Naive thymus-derived CD4-positive, alpha-beta T cell (primary cell): ENCODE measurements around the gene AMOTL1. TPM values are rescaled to one million over a fixed set of nuclear protein-coding genes. Genes with fewer than 3 reads are reported as not detected.

ENCODE experiments used
- ATAC-seq: fragments of 150-1000 bp; cut with Tn5 transposase; 2 replicates; pipeline ENCODE4 v1.10.0; 2021; ENCODE audit warnings: mild to moderate bottlenecking, moderate library complexity
- CTCF ChIA-PET: fragments of 350-600 bp; sonication (Branson Sonifier 250); formaldehyde crosslinking; loops from one replicate; lab custom pipeline; 2021; ENCODE audit warnings: antibody characterized with exemption; lab: Charles Lee
- POLR2A ChIA-PET: fragments of 350-600 bp; sonication (Branson Sonifier 250); formaldehyde crosslinking; loops from one replicate; lab custom pipeline; 2021; ENCODE audit warnings: antibody characterized with exemption, inconsistent platforms; lab: Charles Lee
- DNase-seq, 9 donors: peaks; one replicate each; pipeline versions ENCODE4 v3.0.0 to v3.0.0-alpha.2; 2020 to 2022; ENCODE audit warnings: mixed read lengths in 1 of 9
- H3K27ac ChIP-seq: one replicate; pipeline ENCODE4 v1.7.0; 2013; ENCODE audit warnings: mild to moderate bottlenecking, low read depth, low read length, moderate library complexity
- H3K27me3 ChIP-seq, 2 donors: one replicate each; pipeline ENCODE4 v1.7.0; 2013; ENCODE audit warnings: low read length in 2 of 2, mild to moderate bottlenecking in 2 of 2, moderate library complexity in 2 of 2; ENCODE audit not compliant: control insufficient read depth in 2 of 2, insufficient read depth in 2 of 2
- H3K36me3 ChIP-seq, 3 experiments: 1 replicate in 2 of 3; 2 replicates in 1 of 3; pipeline ENCODE4 v1.7.0; 2013; ENCODE audit warnings: low read length in 3 of 3, mild to moderate bottlenecking in 3 of 3, moderate library complexity in 1 of 3; ENCODE audit not compliant: insufficient read depth in 3 of 3, control insufficient read depth in 2 of 3
- H3K4me1 ChIP-seq, 2 donors: one replicate each; pipeline ENCODE4 v1.7.0; 2013; ENCODE audit warnings: low read length in 2 of 2, mild to moderate bottlenecking in 2 of 2, moderate library complexity in 1 of 2; ENCODE audit not compliant: control insufficient read depth in 2 of 2, insufficient read depth in 2 of 2
- H3K4me3 ChIP-seq: 2 replicates; pipeline ENCODE4 v1.7.0; 2013; ENCODE audit warnings: mild to moderate bottlenecking, low read length
- H3K9me3 ChIP-seq, 3 experiments: 1 replicate in 2 of 3; 2 replicates in 1 of 3; pipeline ENCODE4 v1.7.0; 2013; ENCODE audit warnings: low read length in 3 of 3; ENCODE audit not compliant: control insufficient read depth in 2 of 3
- H3K27ac Mint-ChIP-seq, 9 donors: one replicate each; pipeline ENCODE4 v1.8.0; 2020 to 2022; ENCODE audit warnings: mixed read lengths in 9 of 9, mild to moderate bottlenecking in 8 of 9, moderate library complexity in 5 of 9, inconsistent platforms in 2 of 9
- H3K27me3 Mint-ChIP-seq, 5 donors: one replicate each; pipeline ENCODE4 v1.8.0; 2021 to 2022; ENCODE audit warnings: mixed read lengths in 5 of 5, mild to moderate bottlenecking in 1 of 5
- H3K36me3 Mint-ChIP-seq, 5 donors: one replicate each; pipeline ENCODE4 v1.8.0; 2020 to 2022; ENCODE audit warnings: mixed read lengths in 5 of 5, mild to moderate bottlenecking in 3 of 5, inconsistent platforms in 1 of 5
- H3K4me1 Mint-ChIP-seq, 7 donors: one replicate each; pipeline ENCODE4 v1.8.0; 2020 to 2022; ENCODE audit warnings: mixed read lengths in 7 of 7, mild to moderate bottlenecking in 3 of 7, inconsistent platforms in 1 of 7
- H3K4me3 Mint-ChIP-seq, 10 donors: one replicate each; pipeline ENCODE4 v1.8.0; 2020 to 2022; ENCODE audit warnings: mild to moderate bottlenecking in 10 of 10, mixed read lengths in 10 of 10, moderate library complexity in 6 of 10, inconsistent platforms in 2 of 10
- H3K9me3 Mint-ChIP-seq, 11 donors: one replicate each; pipeline ENCODE4 v1.8.0; 2020 to 2022; ENCODE audit warnings: mixed read lengths in 11 of 11, mild to moderate bottlenecking in 4 of 11, inconsistent platforms in 1 of 11, moderate library complexity in 1 of 11
- intact Hi-C, 2 donors: fragments of 100-400 bp; cut with micrococcal nuclease; formaldehyde crosslinking; loops; one replicate each; pipeline ENCODE4 v1.15.1; 2023
- polyA plus RNA-seq, 2 donors: library from polyadenylated mRNA; unstranded; fragments of 300-500 nt; fragmentation: Illumina TruSeq; gene quantifications; one replicate each; pipeline ENCODE4 v1.2.3, GENCODE V29; 2021
- total RNA-seq, 6 experiments: library from RNA in 5 of 6; stranded (reverse) in 5 of 6; gene quantifications; 1 replicate in 5 of 6; 2 replicates in 1 of 6; pipeline ENCODE4 v1.2.3 and lab custom pipeline; 2021 to 2026

AMOTL1 gene
- total RNA-seq (1 to 10 TPM in 1 of 5 experiments, under 1 TPM in 3, not detected in 1; 0.05 to 6.3 (median 0.39) TPM), polyA plus RNA-seq (under 1 TPM in 1 of 2 donors, not detected in 1; 0.07 TPM), total RNA-seq (lab: John Stamatoyannopoulos, UW) (0.67 reads per million)

- Mint-ChIP-seq H3K9me3 (peaks cover 0 to 4% (median 0%) of the 10 kb centered on the region in 11 donors), H3K4me3 (peak within 1 kb of the TSS; percentile 45 to 87 (median 80)), H3K36me3 (peaks cover 0 to 4% (median 0%) of the 10 kb centered on the region in 5 donors), H3K27me3 (peaks cover 36 to 48% (median 42%) of the 10 kb centered on the region in 5 donors), H3K4me1 (peaks cover 5 to 19% (median 13%) of the 10 kb centered on the region in 7 donors), H3K27ac (peak within 1 kb of the TSS in 2 of 9 donors; percentile 58 to 66)
- DNase-seq (peak in 2 of 9 donors; percentile 15 to 56), ATAC-seq (peak; percentile 71)
- intact Hi-C loops, result loop anchor here in 1 of 2 donors (5.0 kb wide), 1 partner anchor 146 kb away; no protein-coding TSS in a partner anchor
- Histone ChIP-seq H3K27me3 (no peaks in the 10 kb centered on the region), H3K36me3 (no peaks in the 10 kb centered on the region), H3K4me3 (no peak within 1 kb of the TSS), H3K27ac (no peak within 1 kb of the TSS), H3K4me1 (no peaks in the 10 kb centered on the region), H3K9me3 (no peaks in the 10 kb centered on the region)
- CTCF ChIA-PET, result no interaction called here
- POLR2A ChIA-PET, result no interaction called here
These were observed at the start of gene AMOTL1 for GRCh38 chr11:94767701-94768601. Gene AMOTL1 (plus strand): TSS chr11:94768356. CDS start chr11:94768512, 156 bp downstream.

GRCh38 chr11:94719876-94720275, 48.3 kb upstream of the AMOTL1 start:
- ChIA-PET CTCF (no interaction called here), POLR2A (no interaction called here)
- no peak overlapping the region for H3K27ac ChIP-seq
- intact Hi-C loops, result no loop called here
- Mint-ChIP-seq H3K27me3 (peaks cover 40 to 52% (median 47%) of the 10 kb centered on the region in 5 donors), H3K36me3 (no peaks in the 10 kb centered on the region), H3K9me3 (peaks cover 0 to 6% (median 0%) of the 10 kb centered on the region in 11 donors), H3K4me1 (no peaks in the 10 kb centered on the region), H3K4me3 (no peak overlapping the region), H3K27ac (no peak overlapping the region)
- H3K9me3 ChIP-seq, result no peaks in the 10 kb centered on the region
- H3K4me3 ChIP-seq, result no peak overlapping the region
- H3K36me3 ChIP-seq, result no peaks in the 10 kb centered on the region
- no peak for ATAC-seq
- H3K4me1 ChIP-seq, result no peaks in the 10 kb centered on the region
- no peak for DNase-seq
- H3K27me3 ChIP-seq, result no peaks in the 10 kb centered on the region

- Mint-ChIP-seq H3K4me3 (no peak overlapping the region), H3K36me3 (no peaks in the 10 kb centered on the region), H3K27ac (no peak overlapping the region), H3K4me1 (no peaks in the 10 kb centered on the region), H3K27me3 (peaks cover 23 to 37% (median 30%) of the 10 kb centered on the region in 5 donors), H3K9me3 (peaks cover 0 to 5% (median 0%) of the 10 kb centered on the region in 11 donors)
- no peak overlapping the region for H3K27ac ChIP-seq
- intact Hi-C loops, result no loop called here
- no peaks in the 10 kb centered on the region for H3K36me3 ChIP-seq
- CTCF ChIA-PET, result no interaction called here
- no peak overlapping the region for H3K4me3 ChIP-seq
- no peaks in the 10 kb centered on the region for H3K9me3 ChIP-seq
- H3K27me3 ChIP-seq, result no peaks in the 10 kb centered on the region
- DNase-seq, result no peak
- no peak for ATAC-seq
- POLR2A ChIA-PET, result no interaction called here
- no peaks in the 10 kb centered on the region for H3K4me1 ChIP-seq
These were observed 46.4 kb upstream of the AMOTL1 start for GRCh38 chr11:94721565-94722292.

- no peak for ATAC-seq
- Histone ChIP-seq H3K27me3 (no peaks in the 10 kb centered on the region), H3K4me1 (no peaks in the 10 kb centered on the region), H3K4me3 (no peak overlapping the region), H3K36me3 (no peaks in the 10 kb centered on the region), H3K27ac (no peak overlapping the region), H3K9me3 (no peaks in the 10 kb centered on the region)
- ChIA-PET CTCF (interaction anchor here (0.6 kb wide), 1 partner anchor 218 kb away, joined by 3 read pairs; no protein-coding TSS in a partner anchor), POLR2A (no interaction called here)
- no peak overlapping the region for H3K4me3 Mint-ChIP-seq
- H3K27me3 Mint-ChIP-seq, result peaks cover 18 to 32% (median 24%) of the 10 kb centered on the region in 5 donors
- no peak overlapping the region for H3K27ac Mint-ChIP-seq
- DNase-seq, result no peak
- no peaks in the 10 kb centered on the region for H3K36me3 Mint-ChIP-seq
- H3K9me3 Mint-ChIP-seq, result peaks cover 0 to 4% (median 0%) of the 10 kb centered on the region in 11 donors
- intact Hi-C loops, result no loop called here
- no peaks in the 10 kb centered on the region for H3K4me1 Mint-ChIP-seq
These were observed 45.4 kb upstream of the AMOTL1 start for GRCh38 chr11:94722735-94723134.

- H3K27ac Mint-ChIP-seq, result no peak overlapping the region
- intact Hi-C loops, result no loop called here
- peaks cover 0 to 2% (median 0%) of the 10 kb centered on the region in 11 donors for H3K9me3 Mint-ChIP-seq
These were observed 43.1 kb upstream of the AMOTL1 start for GRCh38 chr11:94725097-94725496.

GRCh38 chr11:94727819-94728218, 40.3 kb upstream of the AMOTL1 start:
- Mint-ChIP-seq H3K27me3 (peaks cover 0 to 23% (median 10%) of the 10 kb centered on the region in 5 donors), H3K9me3 (no peaks in the 10 kb centered on the region), H3K27ac (no peak overlapping the region), H3K4me3 (no peak overlapping the region), H3K4me1 (peaks cover 0 to 8% (median 0%) of the 10 kb centered on the region in 7 donors), H3K36me3 (no peaks in the 10 kb centered on the region)
- H3K4me1 ChIP-seq, result no peaks in the 10 kb centered on the region
- no peaks in the 10 kb centered on the region for H3K36me3 ChIP-seq
- intact Hi-C loops, result no loop called here
- POLR2A ChIA-PET, result no interaction called here
- CTCF ChIA-PET, result no interaction called here
- DNase-seq (no peak), ATAC-seq (no peak)
- H3K27ac ChIP-seq, result no peak overlapping the region
- H3K9me3 ChIP-seq, result no peaks in the 10 kb centered on the region
- no peak overlapping the region for H3K4me3 ChIP-seq
- H3K27me3 ChIP-seq, result no peaks in the 10 kb centered on the region

More at GRCh38 chr11:94725097-94725496, 43.1 kb upstream of the AMOTL1 start:
- H3K4me3 Mint-ChIP-seq, result no peak overlapping the region
- ChIA-PET CTCF (no interaction called here), POLR2A (no interaction called here)
- DNase-seq (no peak), ATAC-seq (no peak)
- no peaks in the 10 kb centered on the region for H3K4me1 Mint-ChIP-seq
- peaks cover 16 to 31% (median 21%) of the 10 kb centered on the region in 5 donors for H3K27me3 Mint-ChIP-seq
- no peak overlapping the region for H3K4me3 ChIP-seq
- no peaks in the 10 kb centered on the region for H3K36me3 Mint-ChIP-seq
- H3K27ac ChIP-seq, result no peak overlapping the region
- H3K27me3 ChIP-seq, result no peaks in the 10 kb centered on the region
- H3K9me3 ChIP-seq, result no peaks in the 10 kb centered on the region
- H3K4me1 ChIP-seq, result no peaks in the 10 kb centered on the region
- H3K36me3 ChIP-seq, result no peaks in the 10 kb centered on the region
